ENCODE measurements around the gene EVX1.

EVX1 gene

GRCh38 chr7:27205325-27206280 is 37.0 kb upstream of the EVX1 start:
- no peak for DNase-seq

- DNase-seq, result no peak
Measured at GRCh38 chr7:27207348-27207985, 35.1 kb upstream of the EVX1 start.

GRCh38 chr7:27208998-27209397 is 33.6 kb upstream of the EVX1 start:
- DNase-seq, result no peak

GRCh38 chr7:27209933-27210440 is 32.6 kb upstream of the EVX1 start:
- DNase-seq, result no peak

- peak; percentile 36 for DNase-seq
Measured at GRCh38 chr7:27210441-27211083, 32.0 kb upstream of the EVX1 start.

- DNase-seq, result no peak
Measured at GRCh38 chr7:27211084-27211446, 31.5 kb upstream of the EVX1 start.

GRCh38 chr7:27211764-27212204 is 30.8 kb upstream of the EVX1 start:
- DNase-seq, result no peak

GRCh38 chr7:27212497-27213432 is 29.8 kb upstream of the EVX1 start:
- DNase-seq, result peak; percentile 29

GRCh38 chr7:27213433-27214238 is 29.0 kb upstream of the EVX1 start:
- DNase-seq, result no peak

- DNase-seq, result peak; percentile 15
Measured at GRCh38 chr7:27214239-27214950, 28.2 kb upstream of the EVX1 start.

- no peak for DNase-seq
Measured at GRCh38 chr7:27215356-27215755, 27.2 kb upstream of the EVX1 start.

GRCh38 chr7:27217951-27218350 is 24.7 kb upstream of the EVX1 start:
- DNase-seq, result no peak

- no peak for DNase-seq
Measured at GRCh38 chr7:27219821-27220220, 22.8 kb upstream of the EVX1 start.

- no peak for DNase-seq
Measured at GRCh38 chr7:27220440-27220955, 22.1 kb upstream of the EVX1 start.

GRCh38 chr7:27221201-27221797 is 21.3 kb upstream of the EVX1 start:
- no peak for DNase-seq

GRCh38 chr7:27223941-27224575 is 18.5 kb upstream of the EVX1 start:
- DNase-seq, result no peak

- DNase-seq, result no peak
Measured at GRCh38 chr7:27224983-27225934, 17.3 kb upstream of the EVX1 start.

GRCh38 chr7:27229448-27229847 is 13.2 kb upstream of the EVX1 start:
- no peak for DNase-seq
